ENCODE results near the gene PHF2. TPM values are rescaled to one million over a fixed set of nuclear protein-coding genes. Genes with fewer than 3 reads are reported as not detected.

PHF2 gene
- polyA plus RNA-seq, 1 of the 3 experiments (the other 2 are of a cell fraction): 11.2 TPM

- TF ChIP-seq REST (IDR thresholded peaks at IDR 0.05; ENCODE audit: low read depth, low read length): no peak
These were observed 36.1 kb upstream of the PHF2 start (continued) for GRCh38 chr9:93540305-93540704.

GRCh38 chr9:93541005-93541404 is 35.4 kb upstream of the PHF2 start:
- Histone ChIP-seq H2AFZ (ENCODE audit: low read depth) (no peak overlapping the region), H3K27ac (ENCODE audit: low read depth in 2 of 2, low read length in 1 of 2) (no peak overlapping the region), H3K4me3 (ENCODE audit: low read depth in 2 of 2, low read length in 1 of 2) (no peak overlapping the region), H3K79me2 (ENCODE audit: insufficient read depth) (peaks cover 11% of the 10 kb centered on the region; the same call in 1 of the 2 replicates), H3K9ac (no peak overlapping the region), H3K36me3 (replicated peaks in 1 of 2; ENCODE audit: control insufficient read depth in 1 of 2, insufficient read depth in 2 of 2, low read length in 1 of 2) (peaks cover 33 to 65% of the 10 kb centered on the region in 2 experiments), H3K27me3 (ENCODE audit: insufficient read depth) (no peaks in the 10 kb centered on the region), H3F3A (replicated peaks; ENCODE audit: insufficient read depth) (no peaks in the 10 kb centered on the region), H3K9me3 (no peaks in the 10 kb centered on the region), H3K4me1 (ENCODE audit: control insufficient read depth in 1 of 2, insufficient read depth in 2 of 2, low read depth in 1 of 2, low read length in 1 of 2) (peaks cover 0 to 11% of the 10 kb centered on the region in 2 experiments; a peak in 2 of 4 replicates), H3K4me2 (no peak overlapping the region), H4K20me1 (ENCODE audit: insufficient read depth) (no peaks in the 10 kb centered on the region), H3K9me2 (no peaks in the 10 kb centered on the region)
- 95% methylated on average over 4 of the region's 4 CpGs for WGBS (ENCODE audit: low lambda C conversion rate)
- ChIA-PET CTCF (no interaction called here), POLR2A (no interaction called here)
- no peak for TF ChIP-seq RAD21 (IDR thresholded peaks at IDR 0.05; ENCODE audit: low read length)
- DNase-seq: no peak

GRCh38 chr9:93541581-93542349 is 34.6 kb upstream of the PHF2 start:
- H3F3A ChIP-seq (replicated peaks; ENCODE audit: insufficient read depth): no peaks in the 10 kb centered on the region
- 91% methylated on average over 8 of the region's 8 CpGs for WGBS (ENCODE audit: low lambda C conversion rate)
- H3K36me3 ChIP-seq (replicated peaks in 1 of 2; ENCODE audit: control insufficient read depth in 1 of 2, insufficient read depth in 2 of 2, low read length in 1 of 2): peaks cover 28 to 63% of the 10 kb centered on the region in 2 experiments
- H3K9me3 ChIP-seq: no peaks in the 10 kb centered on the region
- DNase-seq: peak; percentile 58
- no peak overlapping the region for H3K4me2 ChIP-seq
- H3K4me1 ChIP-seq (ENCODE audit: control insufficient read depth in 1 of 2, insufficient read depth in 2 of 2, low read depth in 1 of 2, low read length in 1 of 2): peaks cover 0 to 11% of the 10 kb centered on the region in 2 experiments; a peak in 2 of 4 replicates
- H2AFZ ChIP-seq (ENCODE audit: low read depth): no peak overlapping the region
- no peak overlapping the region for H3K4me3 ChIP-seq (ENCODE audit: low read depth in 2 of 2, low read length in 1 of 2)
- H3K27ac ChIP-seq (ENCODE audit: low read depth in 2 of 2, low read length in 1 of 2): peak overlapping the region in 1 of 2 experiments; percentile 34; a peak in 1 of 4 replicates
- H3K9me2 ChIP-seq: no peaks in the 10 kb centered on the region
- no peak overlapping the region for H3K9ac ChIP-seq
- ChIA-PET CTCF (interaction anchor here (1.5 kb wide), 1 partner anchor 25 kb away, joined by 5 read pairs; no protein-coding TSS in a partner anchor), POLR2A (no interaction called here)
- peaks cover 10% of the 10 kb centered on the region; the same call in 1 of the 2 replicates for H3K79me2 ChIP-seq (ENCODE audit: insufficient read depth)
- H4K20me1 ChIP-seq (ENCODE audit: insufficient read depth): no peaks in the 10 kb centered on the region
- no peaks in the 10 kb centered on the region for H3K27me3 ChIP-seq (ENCODE audit: insufficient read depth)
- TF ChIP-seq GABPA (IDR thresholded peaks at IDR 0.05; ENCODE audit: low read depth) (no peak), RCOR1 (IDR thresholded peaks at IDR 0.05; ENCODE audit: low read length) (no peak), TCF12 (IDR thresholded peaks at IDR 0.05) (no peak), EZH2phosphoT487 (IDR thresholded peaks at IDR 0.05; ENCODE audit: borderline replicate concordance, low read depth) (no peak), USF2 (IDR thresholded peaks at IDR 0.05; ENCODE audit: borderline replicate concordance, low read depth, low read length) (no peak), NFIC (IDR thresholded peaks at IDR 0.05; ENCODE audit: borderline replicate concordance) (no peak), ZBTB33 (IDR thresholded peaks at IDR 0.05; ENCODE audit: borderline replicate concordance, low read depth) (no peak), PBX3 (IDR thresholded peaks at IDR 0.05) (no peak), SIN3A (IDR thresholded peaks at IDR 0.05; ENCODE audit: borderline replicate concordance, low read depth, low read length) (no peak), IRF3 (IDR thresholded peaks at IDR 0.05; ENCODE audit: low read depth, low read length) (no peak), POLR2AphosphoS5 (IDR thresholded peaks at IDR 0.05; ENCODE audit: low read depth, low read length) (no peak), TEAD4 (IDR thresholded peaks at IDR 0.05; ENCODE audit: borderline replicate concordance, insufficient read depth) (no peak), FOXM1 (IDR thresholded peaks at IDR 0.05; ENCODE audit: low read depth) (no peak), ELF1 (IDR thresholded peaks at IDR 0.05) (no peak)

All from SK-N-SH (cell line).